ENCODE data around the gene LALBA. TPM values are rescaled to one million over a fixed set of nuclear protein-coding genes. Genes with fewer than 3 reads are reported as not detected.

LALBA gene
- total RNA-seq = not detected in 2 replicates

DNA sequence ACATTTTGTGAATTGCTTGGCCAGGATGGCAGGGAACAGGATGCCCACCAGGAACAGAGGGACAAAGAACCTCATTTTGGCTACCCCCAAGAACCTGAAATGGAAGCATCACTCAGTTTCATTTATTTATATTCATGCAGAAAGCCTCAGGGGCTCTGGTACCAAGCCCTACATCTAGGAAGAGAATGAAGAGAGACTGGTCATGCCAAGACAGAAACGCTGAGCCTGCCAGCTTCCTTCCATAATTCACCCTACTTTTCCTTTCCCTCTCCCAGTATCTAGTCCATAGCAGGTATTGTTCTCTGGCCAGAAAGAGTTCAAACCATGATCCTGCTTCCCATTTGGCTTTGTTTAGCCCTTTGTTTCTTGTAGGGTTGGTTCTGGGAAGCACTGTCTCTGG, at the start of gene LALBA:
TSS of gene LALBA (minus strand) at position 101 of the 400 bp plus-strand sequence. CDS start at position 75, 26 bp downstream.
- H2AFZ ChIP-seq (ENCODE audit: low read length) = no peak within 1 kb of the TSS
- H3K4me3 ChIP-seq (ENCODE audit: insufficient read depth, low read length) = no peak within 1 kb of the TSS
- H4K20me1 ChIP-seq (ENCODE audit: insufficient read depth, low read length) = no peaks in the 10 kb centered on the region
- H3K27me3 ChIP-seq (ENCODE audit: insufficient read depth, low read length) = no peaks in the 10 kb centered on the region
- H3K4me1 ChIP-seq (ENCODE audit: insufficient read depth, low read length) = no peaks in the 10 kb centered on the region
- no peaks in the 10 kb centered on the region for H3K36me3 ChIP-seq (ENCODE audit: insufficient read depth, low read length)
- DNase-seq (ENCODE audit: insufficient read length, low spot score, missing footprints) = no peak
- H3K4me2 ChIP-seq (ENCODE audit: insufficient read depth, low read length) = no peak within 1 kb of the TSS
- TF ChIP-seq, protein P1, sequence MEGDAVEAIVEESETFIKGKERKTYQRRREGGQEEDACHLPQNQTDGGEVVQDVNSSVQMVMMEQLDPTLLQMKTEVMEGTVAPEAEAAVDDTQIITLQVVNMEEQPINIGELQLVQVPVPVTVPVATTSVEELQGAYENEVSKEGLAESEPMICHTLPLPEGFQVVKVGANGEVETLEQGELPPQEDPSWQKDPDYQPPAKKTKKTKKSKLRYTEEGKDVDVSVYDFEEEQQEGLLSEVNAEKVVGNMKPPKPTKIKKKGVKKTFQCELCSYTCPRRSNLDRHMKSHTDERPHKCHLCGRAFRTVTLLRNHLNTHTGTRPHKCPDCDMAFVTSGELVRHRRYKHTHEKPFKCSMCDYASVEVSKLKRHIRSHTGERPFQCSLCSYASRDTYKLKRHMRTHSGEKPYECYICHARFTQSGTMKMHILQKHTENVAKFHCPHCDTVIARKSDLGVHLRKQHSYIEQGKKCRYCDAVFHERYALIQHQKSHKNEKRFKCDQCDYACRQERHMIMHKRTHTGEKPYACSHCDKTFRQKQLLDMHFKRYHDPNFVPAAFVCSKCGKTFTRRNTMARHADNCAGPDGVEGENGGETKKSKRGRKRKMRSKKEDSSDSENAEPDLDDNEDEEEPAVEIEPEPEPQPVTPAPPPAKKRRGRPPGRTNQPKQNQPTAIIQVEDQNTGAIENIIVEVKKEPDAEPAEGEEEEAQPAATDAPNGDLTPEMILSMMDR (IDR thresholded peaks at IDR 0.05; ENCODE audit: extremely low read depth, low read depth, low read length) = no peak
- no peak within 1 kb of the TSS for H3K27ac ChIP-seq (ENCODE audit: low read depth, low read length)
- H3K9me3 ChIP-seq (ENCODE audit: low read depth, low read length) = no peaks in the 10 kb centered on the region
- no peaks in the 10 kb centered on the region for H3K79me2 ChIP-seq (ENCODE audit: insufficient read depth, low read length)

DNA sequence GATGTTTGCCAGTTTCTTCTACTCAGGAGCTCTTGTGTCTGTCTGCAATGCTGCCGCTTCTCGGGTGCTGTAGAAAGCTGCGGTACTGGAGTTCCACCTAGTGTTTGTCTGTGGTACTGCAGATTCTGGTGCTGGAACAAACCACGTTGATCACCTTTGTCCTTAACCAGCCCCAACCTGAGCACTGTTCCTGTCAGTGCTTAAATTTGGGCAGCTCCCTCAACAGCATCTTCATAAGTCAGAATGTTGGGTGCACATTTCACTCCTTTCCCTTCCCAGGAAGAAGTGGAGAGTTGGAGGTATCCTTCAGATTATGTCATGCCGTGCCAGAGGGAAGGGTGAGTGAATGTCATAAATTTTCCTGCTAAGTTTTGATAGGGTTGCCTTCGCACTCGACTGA, 48.7 kb upstream of the LALBA start:
- Histone ChIP-seq H3K4me2 (ENCODE audit: insufficient read depth, low read length) (no peak overlapping the region), H3K9me3 (ENCODE audit: low read depth, low read length) (no peaks in the 10 kb centered on the region), H3K36me3 (ENCODE audit: insufficient read depth, low read length) (no peaks in the 10 kb centered on the region), H3K4me1 (ENCODE audit: insufficient read depth, low read length) (no peaks in the 10 kb centered on the region), H4K20me1 (ENCODE audit: insufficient read depth, low read length) (no peaks in the 10 kb centered on the region), H3K4me3 (ENCODE audit: insufficient read depth, low read length) (no peak overlapping the region), H3K27me3 (ENCODE audit: insufficient read depth, low read length) (no peaks in the 10 kb centered on the region), H3K79me2 (ENCODE audit: insufficient read depth, low read length) (no peaks in the 10 kb centered on the region), H3K27ac (ENCODE audit: low read depth, low read length) (no peak overlapping the region), H2AFZ (ENCODE audit: low read length) (no peak overlapping the region)
- TF ChIP-seq, protein P1 (IDR thresholded peaks at IDR 0.05; ENCODE audit: extremely low read depth, low read depth, low read length) = peak; percentile 97
- peak; percentile 83 for DNase-seq (ENCODE audit: insufficient read length, low spot score, missing footprints)

DNA sequence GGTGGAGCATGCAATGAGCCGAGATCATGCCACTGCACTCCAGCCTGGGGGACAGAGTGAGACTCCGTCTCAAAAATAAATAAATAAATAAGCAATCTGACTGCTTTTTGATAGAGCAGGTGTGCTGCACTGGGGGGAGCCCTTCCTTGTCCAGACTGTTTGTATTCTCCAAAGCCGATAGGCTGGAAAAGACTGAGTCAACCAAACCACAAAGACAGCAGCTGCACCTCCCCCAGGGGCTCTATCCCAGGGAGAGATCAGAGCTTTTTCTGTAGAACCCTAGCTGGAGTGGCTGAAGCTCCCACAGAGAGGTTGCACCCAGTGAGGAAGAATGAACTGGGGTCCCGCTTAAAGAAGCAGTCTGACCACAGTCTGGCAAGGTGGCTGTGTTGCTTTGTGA, 45.8 kb upstream of the LALBA start:
- no peaks in the 10 kb centered on the region for H3K27me3 ChIP-seq (ENCODE audit: insufficient read depth, low read length)
- H3K4me2 ChIP-seq (ENCODE audit: insufficient read depth, low read length) = no peak overlapping the region
- no peaks in the 10 kb centered on the region for H3K9me3 ChIP-seq (ENCODE audit: low read depth, low read length)
- TF ChIP-seq, protein P1 (IDR thresholded peaks at IDR 0.05; ENCODE audit: extremely low read depth, low read depth, low read length) = no peak
- H3K79me2 ChIP-seq (ENCODE audit: insufficient read depth, low read length) = no peaks in the 10 kb centered on the region
- H4K20me1 ChIP-seq (ENCODE audit: insufficient read depth, low read length) = no peaks in the 10 kb centered on the region
- no peak overlapping the region for H2AFZ ChIP-seq (ENCODE audit: low read length)
- no peak for DNase-seq (ENCODE audit: insufficient read length, low spot score, missing footprints)
- no peaks in the 10 kb centered on the region for H3K36me3 ChIP-seq (ENCODE audit: insufficient read depth, low read length)
- no peak overlapping the region for H3K27ac ChIP-seq (ENCODE audit: low read depth, low read length)
- no peaks in the 10 kb centered on the region for H3K4me1 ChIP-seq (ENCODE audit: insufficient read depth, low read length)
- no peak overlapping the region for H3K4me3 ChIP-seq (ENCODE audit: insufficient read depth, low read length)

DNA sequence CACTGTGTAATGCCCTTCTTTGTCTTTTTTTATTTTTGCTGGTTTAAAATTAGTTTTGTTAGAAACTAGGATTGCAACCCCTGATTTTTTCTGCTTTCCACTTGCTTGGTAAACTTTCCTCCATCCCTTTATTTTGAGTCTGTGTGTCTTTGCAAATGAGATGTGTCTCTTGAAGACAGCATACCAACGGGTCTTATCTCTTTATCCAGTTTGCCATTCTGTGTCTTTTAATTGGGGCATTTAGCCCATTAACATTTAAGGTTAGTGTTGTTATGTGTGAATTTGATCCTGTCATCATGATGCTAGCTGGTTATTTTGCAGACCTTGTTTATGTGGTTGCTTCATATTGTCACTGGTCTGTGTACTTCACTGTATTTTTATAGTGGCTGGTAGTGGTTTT, 43.5 kb upstream of the LALBA start:
- Histone ChIP-seq H3K27me3 (ENCODE audit: insufficient read depth, low read length) (no peaks in the 10 kb centered on the region), H3K4me2 (ENCODE audit: insufficient read depth, low read length) (no peak overlapping the region), H3K4me1 (ENCODE audit: insufficient read depth, low read length) (no peaks in the 10 kb centered on the region), H4K20me1 (ENCODE audit: insufficient read depth, low read length) (no peaks in the 10 kb centered on the region), H3K36me3 (ENCODE audit: insufficient read depth, low read length) (no peaks in the 10 kb centered on the region), H3K27ac (ENCODE audit: low read depth, low read length) (no peak overlapping the region), H3K4me3 (ENCODE audit: insufficient read depth, low read length) (no peak overlapping the region), H3K79me2 (ENCODE audit: insufficient read depth, low read length) (no peaks in the 10 kb centered on the region), H2AFZ (ENCODE audit: low read length) (no peak overlapping the region), H3K9me3 (ENCODE audit: low read depth, low read length) (no peaks in the 10 kb centered on the region)
- TF ChIP-seq, protein P1 (IDR thresholded peaks at IDR 0.05; ENCODE audit: extremely low read depth, low read depth, low read length) = no peak
- DNase-seq (ENCODE audit: insufficient read length, low spot score, missing footprints) = no peak
